SH-SY5Y (cell line): Measurements from ENCODE around the gene HOXB7.

Experiments used
- GATA2 ChIP-seq: IDR thresholded peaks from 2 replicates; pipeline ENCODE4 v1.6.1; 2011; ENCODE audit warnings: mild to moderate bottlenecking, low read depth, low read length
- GATA3 ChIP-seq: IDR thresholded peaks from 2 replicates; pipeline ENCODE4 v1.6.1; 2011; ENCODE audit warnings: low read depth, mild to moderate bottlenecking, low read length, moderate library complexity

Gene HOXB7

DNA sequence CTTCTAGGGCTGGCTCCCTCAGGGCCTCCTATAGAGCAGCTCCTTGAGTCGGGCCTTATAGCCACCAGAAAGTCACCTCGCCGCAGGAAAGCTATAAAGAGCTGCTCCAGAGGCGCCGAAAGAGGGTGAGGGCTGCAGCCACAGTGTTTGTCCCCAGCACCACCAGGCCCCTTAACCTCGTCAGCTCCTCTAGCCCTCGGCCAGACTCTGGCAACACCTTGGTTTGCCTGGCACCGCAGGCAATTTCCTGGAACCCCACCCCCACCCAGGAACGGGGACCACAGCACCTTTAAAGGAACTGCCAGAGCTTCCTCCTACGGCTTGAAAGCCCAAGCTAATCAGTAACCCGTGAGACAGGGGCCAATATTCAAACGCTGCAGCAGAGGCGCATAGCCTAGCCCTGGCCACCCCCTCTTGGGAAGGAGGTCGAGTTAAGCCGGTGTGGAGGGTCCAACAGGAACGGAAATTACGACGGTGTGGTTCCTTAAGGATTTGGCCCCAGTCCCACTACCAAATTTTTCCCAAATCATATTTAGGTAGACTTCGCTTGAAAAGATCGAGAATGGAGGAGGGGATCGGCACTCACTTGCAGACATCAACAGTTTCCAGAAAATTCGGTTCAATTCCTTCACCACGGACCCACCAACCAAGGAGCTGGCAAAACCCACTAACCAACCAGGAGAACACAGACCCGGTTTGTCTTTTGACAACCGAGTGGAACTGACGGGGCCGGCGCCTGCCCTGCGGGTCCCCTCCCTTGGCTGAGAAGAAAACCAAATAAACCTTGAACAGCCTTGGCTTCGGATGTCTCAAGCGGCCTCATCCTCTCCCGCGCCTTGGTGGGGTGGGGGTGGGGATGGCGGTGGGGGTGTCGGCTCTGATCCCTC is 9.0 kb downstream of the HOXB7 start:
- TF ChIP-seq GATA2 = no peak
- TF ChIP-seq GATA3 = no peak

DNA sequence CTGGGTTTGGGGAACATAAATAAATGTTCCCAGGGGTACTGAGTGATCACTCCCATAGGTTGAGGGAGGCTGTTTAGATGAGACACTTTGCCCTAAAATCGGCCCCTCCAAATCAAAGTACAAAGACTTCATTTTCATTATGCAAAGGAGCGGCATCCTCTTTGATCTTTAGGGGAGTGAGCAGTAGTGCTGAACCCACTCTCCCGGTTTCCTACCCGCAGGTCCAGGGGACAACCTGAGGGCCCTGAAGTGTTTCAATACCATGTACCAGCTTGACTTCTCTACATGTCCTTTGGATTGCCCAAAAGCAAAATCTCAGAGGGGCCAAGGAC is 9.6 kb downstream of the HOXB7 start:
- no peak for TF ChIP-seq GATA2
- TF ChIP-seq GATA3 = no peak

DNA sequence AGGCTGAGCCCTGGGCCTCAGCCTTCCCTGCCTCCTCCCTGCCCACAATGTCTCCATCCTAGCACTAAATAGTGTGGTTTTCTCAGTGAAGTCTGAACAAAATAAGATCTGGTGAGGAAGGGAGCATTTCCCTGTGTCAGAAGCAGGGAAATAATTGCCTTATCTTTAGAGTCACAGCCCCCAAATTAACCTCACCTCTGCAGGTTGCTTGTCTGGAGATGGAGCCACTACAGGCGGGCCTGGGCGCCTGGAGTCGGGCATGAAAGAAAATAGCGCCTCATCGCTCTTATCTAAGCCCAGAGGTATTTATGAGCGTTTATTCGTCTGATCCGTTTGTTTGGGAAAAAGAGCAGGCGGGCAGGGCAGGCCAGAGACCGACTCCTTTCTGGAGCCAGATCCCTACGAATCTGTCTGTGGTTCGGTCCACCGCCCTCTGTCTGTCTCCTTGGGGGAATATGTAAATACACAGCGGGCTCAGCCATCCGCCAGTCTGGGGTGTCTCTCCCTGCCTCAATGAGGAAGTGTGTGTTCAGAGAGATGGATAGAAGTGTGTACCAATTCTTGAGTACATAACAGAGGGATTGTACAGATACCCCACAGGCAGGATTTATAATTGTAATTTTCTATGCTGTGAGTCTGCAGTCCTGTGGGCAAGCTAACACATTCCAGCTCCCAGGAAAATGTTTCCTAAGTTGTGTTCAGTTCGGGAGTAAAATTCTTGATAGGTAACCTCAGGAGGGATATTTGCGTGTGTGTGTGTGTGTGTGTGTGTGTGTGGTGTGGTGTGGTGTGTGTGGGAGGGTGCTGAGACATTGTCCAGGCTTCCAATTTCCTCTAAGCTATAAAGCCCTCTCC is 10.3 kb downstream of the HOXB7 start:
- no peak for TF ChIP-seq GATA3

DNA sequence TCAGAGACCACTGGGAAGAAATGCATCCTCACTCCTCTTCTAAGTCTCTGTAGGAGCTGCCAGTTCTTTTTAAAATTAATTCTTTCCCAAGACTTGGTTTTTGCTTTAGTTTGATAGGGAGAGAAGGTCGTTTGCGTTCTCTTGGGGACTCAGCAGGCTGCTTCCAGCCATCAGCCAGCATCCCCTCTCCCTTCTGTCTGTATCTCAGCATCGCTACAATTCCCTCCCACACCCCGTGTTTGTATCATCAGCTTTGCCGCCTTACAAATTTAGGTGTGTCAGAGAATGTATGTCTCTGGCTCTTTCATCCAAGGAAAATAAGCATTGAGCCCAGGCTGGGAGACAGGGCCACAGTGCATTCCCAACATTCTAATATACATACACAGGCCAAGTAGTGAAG is 11.5 kb downstream of the HOXB7 start:
- TF ChIP-seq GATA2 = no peak
- TF ChIP-seq GATA3 = no peak

DNA sequence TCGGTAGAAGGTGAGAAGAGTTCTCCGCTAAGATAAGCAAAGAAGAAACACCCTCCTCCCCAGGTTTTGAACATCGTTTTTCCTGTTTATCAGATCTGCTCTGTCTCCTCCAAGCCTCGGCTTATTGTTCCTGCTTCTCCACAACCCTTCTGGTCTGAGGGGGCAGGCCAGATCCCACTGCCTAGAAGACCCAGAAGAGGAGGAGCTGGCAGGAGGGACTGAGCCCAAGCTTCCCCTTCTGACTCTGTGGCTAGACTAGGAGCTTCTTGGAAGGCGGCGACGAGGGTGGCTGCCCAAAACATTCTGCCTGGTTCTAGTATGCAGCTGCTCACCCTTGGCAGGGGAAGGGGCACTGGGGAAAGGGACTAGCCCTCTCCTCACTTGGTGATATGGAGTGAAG is 12.1 kb downstream of the HOXB7 start:
- no peak for TF ChIP-seq GATA2
- no peak for TF ChIP-seq GATA3

DNA sequence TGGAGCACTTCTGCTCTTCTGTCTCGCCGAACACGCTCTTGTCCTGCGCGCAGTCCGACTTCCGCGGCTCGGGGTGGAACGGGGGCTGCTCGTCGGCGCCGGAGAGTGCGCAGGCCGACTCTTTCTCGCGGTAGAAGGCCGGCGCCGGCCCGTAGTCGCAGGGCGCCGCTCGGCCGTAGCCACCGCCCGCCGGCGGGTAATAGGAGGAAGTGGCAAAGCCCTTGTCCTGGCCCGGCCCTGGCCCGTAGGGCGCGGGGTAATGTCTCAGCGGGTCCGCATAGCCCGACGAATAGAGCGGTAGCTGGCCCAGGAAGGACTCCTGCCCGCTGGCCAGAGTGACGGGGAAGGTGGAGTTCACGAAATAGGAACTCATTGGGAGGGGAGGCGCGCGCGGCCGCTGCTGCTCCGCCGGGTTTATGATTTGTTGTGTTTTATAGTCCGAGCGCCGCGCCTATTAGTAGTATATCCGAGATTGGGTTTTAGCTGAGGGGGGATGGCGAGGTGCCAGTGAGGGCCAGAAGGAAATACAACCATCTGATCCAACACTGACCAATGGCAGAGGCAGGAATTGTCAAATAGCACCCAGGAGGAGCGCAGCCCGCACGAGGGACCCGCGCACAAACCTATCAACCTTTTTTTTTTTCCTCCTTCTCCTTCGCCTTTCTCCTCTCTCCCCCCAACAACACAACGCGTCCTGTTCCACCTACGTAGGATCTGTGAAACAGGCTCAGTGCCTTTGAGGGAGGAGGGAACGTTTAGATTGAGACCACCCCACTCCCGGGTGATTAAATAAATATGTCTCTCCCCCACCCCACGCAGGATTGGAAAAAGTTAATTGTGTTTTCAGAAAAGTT is 12.8 kb downstream of the HOXB7 start:
- TF ChIP-seq GATA2 = no peak
- TF ChIP-seq GATA3 = no peak

DNA sequence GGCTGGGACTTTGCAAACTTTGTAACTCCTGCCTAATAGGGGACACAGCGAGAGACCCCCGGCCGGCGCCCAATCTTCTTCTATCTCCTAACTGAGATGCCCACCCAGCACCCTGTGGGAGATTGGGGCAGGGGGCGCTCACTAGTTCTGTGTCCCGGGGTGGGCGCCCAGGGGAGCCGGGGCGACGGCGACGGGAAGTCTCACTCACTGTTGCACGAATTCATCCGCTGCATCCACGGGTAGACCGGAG is 13.4 kb downstream of the HOXB7 start:
- no peak for TF ChIP-seq GATA2
- no peak for TF ChIP-seq GATA3

DNA sequence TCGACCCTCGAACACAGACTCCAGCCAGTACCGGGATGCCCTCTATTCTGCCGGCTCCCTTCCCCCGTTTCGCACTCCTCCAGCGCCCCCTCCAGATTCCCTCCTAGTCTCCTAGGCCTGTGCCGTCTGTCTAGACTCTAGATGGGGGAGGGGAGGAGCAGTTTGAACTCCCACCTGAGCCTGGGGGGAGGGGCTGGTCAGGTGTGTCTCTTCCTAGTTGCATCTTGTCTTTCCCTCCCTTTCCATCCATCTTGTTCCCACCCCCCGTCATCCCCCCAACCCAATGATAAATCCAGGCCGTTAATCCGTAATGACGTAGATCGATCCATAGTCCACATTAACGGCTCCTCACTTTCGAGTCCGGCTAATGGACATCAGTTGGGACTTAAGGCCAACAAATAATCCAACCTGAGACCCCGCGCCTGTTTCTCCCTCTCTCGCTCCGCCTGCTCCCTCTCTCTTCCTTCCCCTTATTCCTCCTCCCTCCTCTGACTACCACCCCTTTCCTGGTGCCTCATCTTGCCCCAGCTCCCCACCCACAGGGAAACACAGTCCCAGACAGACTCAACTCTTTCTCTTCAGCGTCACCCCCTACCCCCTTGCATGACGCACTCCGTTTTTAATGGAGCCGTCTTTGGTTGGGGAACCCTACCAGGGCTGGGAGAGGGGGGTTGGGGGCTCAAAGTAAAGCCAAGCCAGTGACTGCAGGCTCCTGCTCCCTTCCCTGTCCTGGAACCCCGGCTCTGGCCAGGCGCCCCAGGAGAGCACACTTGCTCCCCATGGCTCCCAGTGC is 13.9 kb downstream of the HOXB7 start:
- TF ChIP-seq GATA3 = no peak
- no peak for TF ChIP-seq GATA2

DNA sequence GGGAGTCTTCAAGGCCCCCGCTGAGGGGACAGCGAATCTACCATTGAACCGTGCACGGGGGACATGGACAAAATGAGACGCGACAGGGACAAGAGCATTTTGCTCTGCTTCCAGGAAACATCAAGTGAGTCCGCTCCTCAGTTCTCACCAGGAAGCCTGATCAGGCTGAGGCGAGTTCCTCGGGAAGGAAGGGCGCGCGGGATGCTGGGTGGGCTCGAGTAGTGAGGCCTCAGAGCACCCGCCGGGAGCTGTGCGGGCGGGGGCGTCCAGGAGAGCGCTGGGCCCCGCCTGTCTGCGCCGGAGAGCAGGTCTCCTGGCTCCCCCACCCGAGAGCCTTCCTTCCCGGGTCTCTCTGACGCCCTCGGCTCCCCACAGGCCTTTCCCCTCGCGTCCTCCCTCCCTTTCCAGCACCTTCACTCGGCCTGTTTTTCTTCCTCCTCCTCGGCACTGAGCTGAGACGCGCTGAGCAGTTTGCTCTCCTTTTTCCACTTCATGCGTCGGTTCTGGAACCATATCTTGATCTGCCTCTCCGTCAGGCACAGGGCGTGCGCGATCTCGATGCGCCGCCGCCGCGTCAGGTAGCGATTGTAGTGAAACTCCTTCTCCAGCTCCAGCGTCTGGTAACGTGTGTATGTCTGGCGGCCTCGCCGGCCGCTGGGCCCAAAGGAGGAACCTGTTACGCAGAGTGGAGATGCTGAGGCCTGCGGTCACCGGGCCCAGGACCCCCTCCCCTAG is 14.7 kb downstream of the HOXB7 start:
- TF ChIP-seq GATA2 (no peak), GATA3 (no peak)

DNA sequence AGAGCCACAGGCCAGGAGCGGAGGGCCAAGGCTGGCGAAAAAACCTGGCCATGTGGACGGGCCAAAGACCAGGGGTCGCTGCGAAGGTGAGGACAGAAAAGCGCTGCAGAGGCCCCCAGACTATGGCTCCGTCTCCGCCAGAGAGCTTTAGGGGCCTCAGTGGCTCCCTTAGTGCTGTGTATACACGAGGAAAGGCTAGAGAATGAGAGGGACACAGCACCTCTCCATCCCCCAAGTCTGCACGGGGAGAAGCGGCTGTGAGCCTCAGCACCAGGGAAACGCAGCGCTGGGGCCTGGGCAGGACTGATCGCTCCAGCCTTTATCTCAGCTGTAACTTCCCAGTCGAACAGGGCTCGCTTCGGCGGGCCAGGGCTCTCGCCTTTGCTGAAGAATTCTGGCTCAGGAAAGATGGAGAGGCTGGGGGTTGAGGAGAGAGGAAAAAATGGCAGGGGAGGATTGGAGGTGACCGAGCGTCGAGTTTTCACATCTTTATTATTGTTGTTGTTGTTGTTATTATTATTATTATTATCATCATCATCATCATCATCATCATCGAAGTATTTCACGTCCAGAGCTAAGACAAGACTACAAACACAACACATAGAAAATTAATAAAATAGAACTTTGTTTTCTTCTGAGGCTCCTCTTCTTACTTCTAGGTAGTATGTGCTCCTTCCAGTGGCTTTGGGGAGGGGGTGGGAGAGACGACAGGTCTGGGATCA is 15.4 kb downstream of the HOXB7 start:
- TF ChIP-seq GATA3 (no peak), GATA2 (no peak)

DNA sequence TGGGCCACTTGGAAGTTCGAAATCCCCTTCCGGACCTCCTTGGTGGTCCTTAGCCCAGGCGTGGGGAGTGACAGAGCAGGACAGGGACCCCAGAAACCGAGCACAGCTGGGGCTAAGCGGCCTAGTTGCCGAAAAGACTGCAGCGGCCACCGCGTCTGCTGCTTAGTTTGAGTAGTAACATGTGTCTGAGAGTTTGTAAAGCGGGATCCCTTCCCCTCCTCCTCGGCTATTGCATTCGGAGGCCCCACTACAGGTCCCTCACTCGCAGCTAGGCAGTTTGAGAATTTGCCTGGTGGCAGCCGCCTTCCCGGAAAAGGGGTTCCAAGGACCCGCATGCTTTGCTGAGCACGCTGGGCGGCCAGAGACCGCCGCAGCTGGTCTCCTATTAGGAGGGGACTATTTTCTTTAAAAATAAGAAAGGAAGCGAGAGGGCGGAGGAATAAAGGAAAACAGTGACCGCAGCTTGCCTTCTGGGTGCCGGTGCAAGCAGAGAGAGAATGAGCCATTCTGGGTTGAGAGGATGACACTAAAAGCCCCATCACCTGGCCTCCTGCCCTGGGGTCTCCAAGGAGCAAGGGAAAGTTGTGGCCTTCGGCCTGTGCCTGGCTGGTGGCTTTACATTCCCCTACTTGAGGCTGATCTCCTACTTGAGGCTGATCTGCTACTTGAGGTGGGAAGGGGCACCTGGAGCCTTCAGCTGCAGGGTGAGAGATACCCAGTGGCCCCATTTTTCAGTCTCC is 16.1 kb downstream of the HOXB7 start:
- no peak for TF ChIP-seq GATA2
- no peak for TF ChIP-seq GATA3

DNA sequence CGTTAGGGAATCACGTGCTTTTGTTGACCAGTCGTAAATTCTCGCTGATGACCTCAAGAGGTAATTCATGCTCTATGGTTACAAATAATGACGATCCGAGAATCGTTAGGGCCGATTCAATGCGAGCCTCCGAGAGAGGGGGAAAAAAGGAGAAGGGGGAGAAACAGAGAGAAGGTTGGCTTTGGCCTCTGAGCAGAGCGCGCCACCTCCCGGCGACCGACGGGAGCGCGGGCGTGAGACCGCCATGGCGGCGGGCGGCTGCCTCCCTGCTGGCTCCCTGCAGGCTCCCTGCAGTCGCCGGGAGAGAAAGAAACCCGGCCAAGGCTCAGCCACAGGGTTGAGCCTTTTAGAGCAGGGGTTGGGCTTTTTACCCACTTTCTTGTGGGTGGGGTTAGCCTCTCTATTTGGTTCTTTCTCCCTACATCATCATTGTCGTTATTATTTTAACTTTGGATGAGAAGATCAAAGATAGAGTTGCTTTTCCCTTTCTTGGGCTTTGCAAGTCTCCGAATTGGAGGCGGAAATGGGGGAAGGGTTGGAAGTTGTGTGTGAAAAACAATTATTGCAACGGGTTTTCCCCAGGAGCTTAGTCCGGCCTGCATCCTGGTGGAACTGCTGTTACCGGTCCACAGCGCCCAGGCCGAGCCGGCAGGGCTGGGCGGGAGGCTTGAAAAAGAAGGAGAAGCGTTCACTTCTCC is 16.8 kb downstream of the HOXB7 start:
- no peak for TF ChIP-seq GATA3
- no peak for TF ChIP-seq GATA2
